K562 (cell line): ENCODE data around the gene NPY2R. TPM values are rescaled to one million over a fixed set of nuclear protein-coding genes. Genes with fewer than 3 reads are reported as not detected.
A peak's percentile ranks its signal among the peaks of the same experiment; 100 is the strongest.

ENCODE experiments used
- ATAC-seq: fragments of 200-7000 bp; cut with Tn5 transposase; 3 replicates; pipeline ENCODE4 v1.9.1; 2020; ENCODE audit warnings: moderate library complexity
- BruUV-seq: library from RNA; stranded (reverse); fragments of 400-500 nt; replicated peaks from 2 replicates; lab custom pipeline; 2021; lab: Mats Ljungman, UMichigan
- CTCF ChIA-PET: fragments of 300-600 bp; formaldehyde crosslinking; extraction: SDS; loops from one replicate; lab custom pipeline; 2021; ENCODE audit warnings: low intra/inter-chr PET ratio; lab: Yijun Ruan, JAX
- POLR2A ChIA-PET: fragments of 300-600, 350-650 bp; sonication (Branson Sonifier 250); formaldehyde crosslinking; extraction: SDS; loops from one replicate; lab custom pipeline; 2021; ENCODE audit warnings: antibody characterized with exemption, inconsistent platforms; lab: Yijun Ruan, JAX
- DNase-seq, 4 experiments: peaks; one replicate each; pipeline versions ENCODE4 v3.0.0 to v3.0.0-alpha.2; 2011 to 2018; ENCODE audit warnings: low spot score in 3 of 4, mixed read lengths in 3 of 4; ENCODE audit errors: extremely low read depth in 1 of 4
- FAIRE-seq: peaks from 2 replicates; lab custom pipeline; 2011; peaks lifted over from hg19 to GRCh38; lab: Jason Lieb, UNC
- H2AFZ ChIP-seq: 2 replicates; pipeline ENCODE4 v1.6.0; 2011; ENCODE audit warnings: low read depth, low read length, control low read depth, inconsistent platforms
- H3K27ac ChIP-seq: fragments of 200-600 bp; 3 replicates; pipeline ENCODE4 v1.8.0; 2011; ENCODE audit warnings: low read depth, mild to moderate bottlenecking, control low read depth, inconsistent platforms, low read length, moderate library complexity, mixed read lengths; ENCODE audit errors: extremely low read depth
- H3K27me3 ChIP-seq, 2 experiments: fragments of 300-600 bp in 1 of 2; 2 replicates in 1 of 2; 3 replicates in 1 of 2; pipeline versions ENCODE4 v1.6.0 to v1.8.0; 2011; ENCODE audit warnings: inconsistent platforms in 2 of 2, low read length in 2 of 2, mild to moderate bottlenecking in 1 of 2, mixed read lengths in 1 of 2, moderate library complexity in 1 of 2; ENCODE audit not compliant: control insufficient read depth in 2 of 2, insufficient read depth in 2 of 2
- H3K36me3 ChIP-seq: fragments of 300-600 bp; 3 replicates; pipeline ENCODE4 v1.8.0; 2011; ENCODE audit warnings: mild to moderate bottlenecking, low read length, inconsistent platforms; ENCODE audit not compliant: control insufficient read depth, insufficient read depth
- H3K4me1 ChIP-seq, 2 experiments: fragments of 200-600 bp in 1 of 2; replicated peaks in 1 of 2; 2 replicates in 1 of 2; 3 replicates in 1 of 2; pipeline versions ENCODE4 v1.5.1 to v1.8.0; 2011; ENCODE audit warnings: inconsistent platforms in 2 of 2, low read length in 2 of 2, mild to moderate bottlenecking in 1 of 2, mixed read lengths in 1 of 2, moderate library complexity in 1 of 2; ENCODE audit not compliant: control insufficient read depth in 2 of 2, insufficient read depth in 2 of 2
- H3K4me2 ChIP-seq: 2 replicates; pipeline ENCODE4 v1.6.1; 2011; ENCODE audit warnings: low read length, control low read depth, inconsistent platforms, mixed read lengths; ENCODE audit not compliant: insufficient read depth
- H3K4me3 ChIP-seq: fragments of 200-600 bp; sonication (generic), shearing (Covaris generic); 2 replicates; pipeline ENCODE4 v1.5.1; 2016; ENCODE audit warnings: control low read depth, inconsistent platforms
- H3K79me2 ChIP-seq: fragments of 200-600 bp; 3 replicates; pipeline ENCODE4 v1.8.0; 2011; ENCODE audit warnings: low read length, inconsistent platforms; ENCODE audit not compliant: control insufficient read depth, insufficient read depth
- H3K9ac ChIP-seq, 2 experiments: 2 replicates each; pipeline versions ENCODE4 v1.6.0 to v1.6.1; 2011; ENCODE audit warnings: low read depth in 2 of 2, low read length in 2 of 2, control low read depth in 1 of 2, inconsistent platforms in 1 of 2, mild to moderate bottlenecking in 1 of 2, mixed read lengths in 1 of 2; ENCODE audit not compliant: insufficient read depth in 1 of 2
- H3K9me1 ChIP-seq: one replicate; pipeline ENCODE4 v1.6.0; 2011; ENCODE audit warnings: inconsistent platforms, mild to moderate bottlenecking, low read length, moderate library complexity; ENCODE audit not compliant: control insufficient read depth, insufficient read depth
- H3K9me3 ChIP-seq: replicated peaks from 2 replicates; pipeline ENCODE4 v1.5.1; 2011; ENCODE audit warnings: low read depth, low read length, inconsistent platforms; ENCODE audit not compliant: control insufficient read depth, insufficient read depth
- H4K20me1 ChIP-seq: replicated peaks from 2 replicates; pipeline ENCODE4 v1.6.1; 2011; ENCODE audit warnings: low read length, inconsistent platforms, mixed read lengths; ENCODE audit not compliant: control insufficient read depth, insufficient read depth
- CEBPB ChIP-seq: fragments of 450-650 bp; IDR thresholded peaks from 2 replicates; pipeline ENCODE4 v1.6.1; 2016; ENCODE audit warnings: missing genetic modification characterization, missing compliant biosample characterization
- CEBPG ChIP-seq, 3 experiments: fragments of 200-800 bp in 1 of 3; sonication (Bioruptor generic) in 1 of 3; sonication (generic) in 1 of 3; formaldehyde crosslinking in 1 of 3; IDR thresholded peaks in 2 of 3; conservative IDR thresholded peaks in 1 of 3; 2 replicates each; pipeline versions ENCODE4 v1.6.1 to v1.8.0; 2016 to 2022; ENCODE audit warnings: missing compliant biosample characterization in 2 of 3, missing genetic modification characterization in 2 of 3, mild to moderate bottlenecking in 1 of 3, missing genetic modification reagents in 1 of 3
- CSDE1 ChIP-seq, 2 experiments: fragments of 450-650 bp; IDR thresholded peaks; 2 replicates each; pipeline ENCODE4 v1.6.1; 2016; ENCODE audit warnings: mild to moderate bottlenecking in 1 of 2
- PHF20 ChIP-seq: fragments of 450-650 bp; IDR thresholded peaks from 2 replicates; pipeline ENCODE4 v1.6.1; 2018; ENCODE audit not compliant: partially characterized antibody
- WGBS: fragments of 100-300 bp; shearing (Covaris generic); methylation state at CpG from one replicate; pipeline ENCODE4 v1.1.6; 2016; ENCODE audit warnings: low coverage, mixed read lengths; ENCODE audit not compliant: insufficient coverage; ENCODE audit errors: missing lambda C conversion rate; 5-methylcytosine and 5-hydroxymethylcytosine counted together
- in situ Hi-C: fragments of 300-500 bp; cut with MboI; formaldehyde crosslinking; loops from 4 replicates; pipeline ENCODE4 v1.15.0; 2018; ENCODE audit warnings: inconsistent platforms, mixed read lengths
- intact Hi-C: fragments of 100-400 bp; cut with micrococcal nuclease; formaldehyde crosslinking; loops from 2 replicates; pipeline ENCODE4 v1.14.2; 2022
- polyA plus RNA-seq, 8 experiments: library from polyadenylated mRNA; depleted of rRNA in 4 of 8; stranded (reverse) in 5 of 8; unstranded in 3 of 8; fragments of >200 nt; fragmentation: Nextera tagmentation in 2 of 8; fragmentation: Illumina TruSeq in 1 of 8; extraction: Ambion mirVana in 2 of 8; extraction: Trizol in 1 of 8; gene quantifications; 2 replicates each; pipeline versions ENCODE4 v1.2.1 to v1.2.3, GENCODE V29; 2011 to 2014; ENCODE audit warnings: inconsistent platforms in 1 of 8, missing spikeins in 1 of 8
- total RNA-seq, 7 experiments: library from RNA; depleted of rRNA in 6 of 7; stranded (reverse); fragments of >200 nt in 6 of 7; fragmentation: Illumina TruSeq in 2 of 7; extraction: Trizol in 2 of 7; gene quantifications; 2 replicates each; pipeline versions ENCODE4 v1.2.1 to v1.2.3, GENCODE V29; 2011 to 2021; ENCODE audit warnings: low replicate concordance in 1 of 7

Gene NPY2R
- total and polyA plus RNA-seq, 9 of the 15 experiments (the other 6 are each of a cell fraction or from before 2014, with no cell fraction given): not detected

DNA sequence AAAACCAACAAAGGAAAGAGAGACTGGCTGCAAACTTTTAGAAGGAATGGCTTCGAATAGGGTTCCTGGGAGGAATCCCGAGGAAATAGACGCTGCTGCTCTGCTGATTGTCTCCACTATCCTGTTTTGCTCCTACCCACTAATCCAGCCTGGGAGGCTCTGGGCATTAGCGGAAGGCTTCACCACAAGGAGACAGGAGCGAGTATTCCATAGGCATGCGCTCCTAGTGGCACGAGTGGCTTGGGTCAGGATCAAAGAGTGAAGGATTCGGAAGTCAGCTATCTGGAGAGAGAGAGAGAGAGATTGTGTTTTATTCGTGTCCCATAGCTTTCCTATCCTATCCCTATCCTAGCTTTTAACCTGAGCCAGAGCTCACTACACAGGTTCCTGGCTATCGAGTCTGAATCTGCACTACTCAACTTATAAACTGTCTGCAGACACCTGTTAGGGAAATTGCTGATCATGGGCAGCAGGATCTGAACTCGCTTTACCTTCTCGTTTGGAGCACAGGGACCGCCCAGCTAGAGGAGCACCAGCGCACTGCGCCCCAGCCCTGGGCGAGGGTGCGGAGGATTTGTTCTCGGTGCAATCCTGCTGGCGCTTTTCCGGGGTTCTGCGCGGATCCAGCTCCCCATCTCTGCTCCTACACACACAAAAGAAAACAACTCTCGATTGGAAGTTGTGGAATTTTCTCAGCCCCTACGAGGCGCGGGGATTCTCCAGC lies 740 bp upstream of the NPY2R start:
- WGBS: 2% methylated on average over 26 of the region's 26 CpGs

DNA sequence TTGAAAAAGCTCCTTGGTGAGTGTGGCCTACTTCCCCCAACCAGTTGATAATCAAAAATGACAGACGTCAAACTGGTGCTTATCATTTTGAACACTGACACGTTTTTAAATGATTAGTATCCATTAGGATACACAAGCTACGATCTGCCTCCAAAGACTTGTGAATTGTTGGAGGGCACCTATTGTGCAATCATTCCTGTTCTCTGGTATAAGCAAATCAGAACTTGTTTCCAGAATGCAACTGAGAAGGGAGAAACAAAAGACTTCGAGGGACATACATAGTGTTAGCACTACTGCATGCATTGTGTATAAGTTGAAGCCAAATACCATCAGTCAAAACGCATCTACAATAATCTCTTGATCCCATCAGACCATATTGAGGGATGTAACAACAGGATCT lies 11.6 kb downstream of the NPY2R start:
- FAIRE-seq (no peak), DNase-seq (no peak), ATAC-seq (no peak)
- no peaks in the 10 kb centered on the region for H3K9me3 ChIP-seq
- no peak overlapping the region for H2AFZ ChIP-seq
- TF ChIP-seq CSDE1 (IDR thresholded peaks at IDR 0.05) (no peak), CEBPG (CRISPR knock-in tag; IDR thresholded peaks at IDR 0.05) (no peak), CEBPG (tag; conservative IDR thresholded peaks at IDR 0.05 in 1 of 2, IDR thresholded peaks at IDR 0.05 in 1 of 2) (peak in 1 of 2 experiments; percentile 58; a peak in 2 of 4 replicates), CEBPB (peak; percentile 39; the same call in 1 of the 2 replicates)
- H3K9me1 ChIP-seq: no peaks in the 10 kb centered on the region
- intact Hi-C loops: no loop called here
- no peak overlapping the region for H3K4me3 ChIP-seq
- H3K79me2 ChIP-seq: no peaks in the 10 kb centered on the region
- no peaks in the 10 kb centered on the region for H3K27me3 ChIP-seq
- no peaks in the 10 kb centered on the region for H3K4me1 ChIP-seq
- ChIA-PET POLR2A (no interaction called here), CTCF (no interaction called here)
- H3K9ac ChIP-seq: no peak overlapping the region
- 0% methylated on average over 5 of the region's 5 CpGs for WGBS
- H4K20me1 ChIP-seq: no peaks in the 10 kb centered on the region
- H3K36me3 ChIP-seq: no peaks in the 10 kb centered on the region
- no peak overlapping the region for H3K4me2 ChIP-seq
- no TSS peak for BruUV-seq
- in situ Hi-C loops: no loop called here
- no peak overlapping the region for H3K27ac ChIP-seq

More for the DNA sequence above, 740 bp upstream of the NPY2R start:
- H3K9me1 ChIP-seq: no peaks in the 10 kb centered on the region
- CTCF ChIA-PET: no interaction called here
- H3K4me2 ChIP-seq: no peak overlapping the region
- H3K79me2 ChIP-seq: no peaks in the 10 kb centered on the region
- no peaks in the 10 kb centered on the region for H3K9me3 ChIP-seq
- H3K36me3 ChIP-seq: no peaks in the 10 kb centered on the region
- no peaks in the 10 kb centered on the region for H3K27me3 ChIP-seq
- intact Hi-C loops (no loop called here), in situ Hi-C loops (no loop called here)
- TF ChIP-seq PHF20: no peak
- no peak overlapping the region for H3K4me3 ChIP-seq
- H4K20me1 ChIP-seq: no peaks in the 10 kb centered on the region
- DNase-seq (no peak), ATAC-seq (no peak), FAIRE-seq (no peak)
- H3K4me1 ChIP-seq: no peaks in the 10 kb centered on the region
- no peak overlapping the region for H3K9ac ChIP-seq
- no peak overlapping the region for H3K27ac ChIP-seq
- BruUV-seq: no TSS peak
- no peak overlapping the region for H2AFZ ChIP-seq
- POLR2A ChIA-PET: no interaction called here
